Frontal cortex (tissue), 4 donors: ENCODE measurements around the gene SERTAD4. TPM values are rescaled to one million over a fixed set of nuclear protein-coding genes. Genes with fewer than 3 reads are reported as not detected.

Experiments used
- DNase-seq, 2 donors: peaks; one replicate each; pipeline ENCODE4 v3.0.0; 2012; ENCODE audit warnings: low spot score in 2 of 2
- FAIRE-seq: peaks from 2 replicates; lab custom pipeline; 2012; peaks lifted over from hg19 to GRCh38; lab: Jason Lieb, UNC
- total RNA-seq: library from RNA; depleted of rRNA; stranded (reverse); fragments of >200 nt; gene quantifications from one replicate; pipeline ENCODE4 v1.2.3, GENCODE V29; 2014
- donor health status: control.
- donor health status: control.
- donor health status: control.

SERTAD4 gene
- total RNA-seq, 1 donor from 2014 or later, result 13.5 TPM

GRCh38 chr1:210293171-210293607, 60.6 kb downstream of the SERTAD4 start:
- no peak for FAIRE-seq

GRCh38 chr1:210294999-210295745, 62.6 kb downstream of the SERTAD4 start:
- DNase-seq, result no peak
- no peak for FAIRE-seq

More at GRCh38 chr1:210293171-210293607, 60.6 kb downstream of the SERTAD4 start:
- no peak for DNase-seq

Other genes with a start within 250 kb of the SERTAD4 start
- gene HHAT, start 96.1 kb downstream of the SERTAD4 start, total RNA-seq, result 2.4 TPM